ENCODE results near the gene FAM131C. TPM values are rescaled to one million over a fixed set of nuclear protein-coding genes. Genes with fewer than 3 reads are reported as not detected.
A peak's percentile ranks its signal among the peaks of the same experiment; 100 is the strongest.

The FAM131C gene
- total RNA-seq, 6 experiments from 2014 or later: 0.19 to 1.00 TPM; not detected in 4

GRCh38 chr1:16050328-16050727 is 23.1 kb downstream of the FAM131C start:
- Histone ChIP-seq H3K4me1 (no peaks in the 10 kb centered on the region), H3K36me3 (no peaks in the 10 kb centered on the region), H3K27ac (no peak overlapping the region), H3K4me3 (no peak overlapping the region), H3K27me3 (no peaks in the 10 kb centered on the region), H3K9me3 (no peaks in the 10 kb centered on the region)
- TF ChIP-seq POLR2A (IDR thresholded peaks at IDR 0.05) (no peak), CTCF (IDR thresholded peaks at IDR 0.05) (no peak)
- DNase-seq: no peak
- no peak for ATAC-seq
- intact Hi-C loops (cut with DNase I): loop anchor here in 1 of 2 donors (10.0 kb wide), 1 partner anchor 46 kb away; the partner anchor contains the start of gene SRARP
- 79% methylated on average over 7 of the region's 7 CpGs for WGBS (ENCODE audit: insufficient coverage, low coverage, low lambda C conversion rate, missing lambda C conversion rate)

- no peak overlapping the region for H3K27ac ChIP-seq
- DNase-seq: no peak
- no peaks in the 10 kb centered on the region for H3K4me1 ChIP-seq
- H3K9me3 ChIP-seq: no peaks in the 10 kb centered on the region
- no peaks in the 10 kb centered on the region for H3K36me3 ChIP-seq
- ATAC-seq: peak in 1 of 4 donors; percentile 21
- H3K4me3 ChIP-seq: peak overlapping the region in 1 of 3 donors; percentile 8
- no peaks in the 10 kb centered on the region for H3K27me3 ChIP-seq
- TF ChIP-seq CTCF (IDR thresholded peaks at IDR 0.05): no peak
- no peak for TF ChIP-seq POLR2A (IDR thresholded peaks at IDR 0.05)
- WGBS (ENCODE audit: insufficient coverage, low coverage, low lambda C conversion rate, missing lambda C conversion rate): 3% methylated on average over 14 of the region's 25 CpGs
- intact Hi-C loops (cut with DNase I): no loop called here
These were observed 24.8 kb downstream of the FAM131C start for GRCh38 chr1:16048573-16049189.

- WGBS (ENCODE audit: insufficient coverage, low coverage, low lambda C conversion rate, missing lambda C conversion rate): 94% methylated on average over 3 of the region's 19 CpGs
These were observed 25.5 kb downstream of the FAM131C start for GRCh38 chr1:16047791-16048475.

GRCh38 chr1:16046842-16047241 is 26.6 kb downstream of the FAM131C start:
- Histone ChIP-seq H3K4me1 (no peaks in the 10 kb centered on the region), H3K36me3 (no peaks in the 10 kb centered on the region), H3K9me3 (no peaks in the 10 kb centered on the region), H3K27ac (no peak overlapping the region), H3K27me3 (no peaks in the 10 kb centered on the region), H3K4me3 (no peak overlapping the region)
- intact Hi-C loops (cut with DNase I): no loop called here
- ATAC-seq (peak in 1 of 4 donors; percentile 61), DNase-seq (no peak)
- WGBS (ENCODE audit: insufficient coverage, low coverage, low lambda C conversion rate, missing lambda C conversion rate): no CpG with 5 or more reads among the region's 7 CpGs
- no peak for TF ChIP-seq POLR2A (IDR thresholded peaks at IDR 0.05)
- TF ChIP-seq CTCF (IDR thresholded peaks at IDR 0.05): peak in 1 of 4 donors; percentile 9

More at GRCh38 chr1:16047791-16048475, 25.5 kb downstream of the FAM131C start:
- Histone ChIP-seq H3K36me3 (no peaks in the 10 kb centered on the region), H3K4me3 (no peak overlapping the region), H3K9me3 (no peaks in the 10 kb centered on the region), H3K27ac (no peak overlapping the region), H3K4me1 (no peaks in the 10 kb centered on the region), H3K27me3 (no peaks in the 10 kb centered on the region)
- ATAC-seq (no peak), DNase-seq (no peak)
- TF ChIP-seq POLR2A (IDR thresholded peaks at IDR 0.05) (no peak), CTCF (IDR thresholded peaks at IDR 0.05) (no peak)
- intact Hi-C loops (cut with DNase I): no loop called here
